Stimulated activated CD4-positive, alpha-beta T cell treated with anti-CD3 and anti-CD28 coated beads, TNF-alpha, amount 100 ng/mL, for 24 hours (primary cell): Measurements from ENCODE around the gene SGSM1.
"Not testable (repeated sequence)": the region's sequence is repeated elsewhere in the genome, so short reads cannot be mapped to it uniquely, and the experiment has no call there.

ENCODE experiments used
- DNase-seq, 3 experiments: peaks; one replicate each; pipeline ENCODE4 v3.0.0-alpha.2; 2020; ENCODE audit warnings: low read depth in 3 of 3

Gene SGSM1

DNA sequence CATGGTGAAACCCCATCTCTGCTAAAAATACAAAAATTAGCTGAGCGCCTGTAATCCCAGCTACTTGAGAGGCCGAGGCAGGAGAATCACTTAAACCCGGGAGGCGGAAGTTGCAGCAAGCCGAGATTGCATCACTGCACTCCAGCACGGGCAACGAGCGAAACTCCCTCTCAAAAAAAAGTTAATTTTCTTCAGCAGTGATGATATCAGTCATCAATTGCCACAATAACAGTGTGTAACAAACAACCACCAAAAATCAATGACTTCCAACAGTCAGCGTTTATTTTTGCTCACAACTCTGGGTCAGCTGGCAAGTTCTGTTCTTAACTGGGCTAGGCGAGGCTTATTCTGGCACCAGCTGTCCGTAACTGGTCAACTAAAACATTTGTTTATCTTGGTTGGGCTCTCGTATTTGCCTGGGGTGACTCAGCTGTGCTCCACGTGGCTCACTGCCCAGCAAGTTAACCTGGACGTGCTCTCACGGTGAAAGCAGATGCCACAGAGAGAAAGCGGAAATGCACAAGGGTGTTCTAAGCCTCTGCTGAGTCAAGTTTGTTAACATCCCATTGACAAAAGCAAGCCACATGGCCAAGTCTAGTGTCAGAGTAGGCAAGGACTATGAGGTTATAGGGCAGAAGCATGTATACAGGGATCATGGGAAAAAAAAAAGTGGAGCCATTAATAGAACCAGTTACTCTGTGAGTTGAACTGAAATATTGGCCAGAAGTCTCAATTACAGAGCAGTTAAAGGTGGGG is 88.4 kb downstream of the SGSM1 start:
- DNase-seq: no peak

DNA sequence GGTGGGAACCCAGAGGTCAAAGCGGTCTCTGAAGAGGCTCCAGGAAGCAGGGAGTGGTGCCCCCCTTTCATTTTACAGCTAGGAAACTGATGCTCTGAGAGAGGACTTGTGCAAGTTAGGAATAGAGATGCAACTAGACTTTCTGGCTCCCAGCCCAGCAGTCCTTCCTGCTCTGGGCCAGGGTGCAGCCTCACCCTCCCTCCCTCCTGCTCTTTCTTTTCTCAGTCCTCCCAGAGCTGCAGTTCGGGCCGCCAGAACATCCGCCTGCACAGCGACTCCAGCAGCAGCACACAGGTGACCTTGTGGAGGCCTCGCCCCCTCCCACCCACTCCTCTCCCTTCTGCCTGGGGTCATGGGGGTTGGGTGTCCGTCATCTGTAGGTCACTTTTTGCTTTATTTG is 89.0 kb downstream of the SGSM1 start:
- no peak for DNase-seq

DNA sequence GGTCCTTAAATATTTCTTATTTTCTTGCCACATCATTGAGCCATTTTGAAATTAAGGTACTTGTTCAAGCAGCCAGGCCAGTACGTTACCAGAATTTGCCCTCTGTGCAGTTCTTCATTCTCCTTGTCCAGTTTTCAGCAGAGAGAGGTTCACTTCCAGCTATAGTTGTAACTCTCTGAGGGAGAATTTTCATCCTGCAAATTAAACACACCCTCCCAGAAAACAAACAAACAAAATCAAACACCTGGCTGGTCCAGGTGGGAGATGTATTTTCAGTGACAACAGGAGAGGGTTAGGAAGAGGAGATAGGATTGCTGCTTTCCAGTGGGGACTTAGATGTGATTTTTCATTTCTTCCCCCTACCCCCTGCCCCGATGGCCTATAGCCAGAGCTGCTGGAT is 95.4 kb downstream of the SGSM1 start:
- DNase-seq: no peak

DNA sequence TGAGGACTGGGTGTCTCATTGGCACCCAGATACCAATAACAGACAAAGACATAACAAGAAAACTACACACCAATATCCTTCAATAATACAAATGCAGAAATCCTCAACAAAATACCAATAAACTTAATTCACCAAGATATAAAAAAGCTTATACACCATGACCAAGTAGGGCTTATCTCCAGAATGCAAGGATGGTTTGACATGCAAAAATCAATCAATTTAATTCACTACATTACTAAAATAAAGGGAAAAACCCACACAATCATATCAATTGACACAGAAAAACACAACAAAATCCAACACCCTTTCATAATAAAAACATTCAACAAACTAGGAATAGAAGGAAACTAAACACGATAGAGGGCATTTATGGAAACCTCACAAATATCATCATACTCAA is 99.9 kb downstream of the SGSM1 start:
- DNase-seq: no peak

DNA sequence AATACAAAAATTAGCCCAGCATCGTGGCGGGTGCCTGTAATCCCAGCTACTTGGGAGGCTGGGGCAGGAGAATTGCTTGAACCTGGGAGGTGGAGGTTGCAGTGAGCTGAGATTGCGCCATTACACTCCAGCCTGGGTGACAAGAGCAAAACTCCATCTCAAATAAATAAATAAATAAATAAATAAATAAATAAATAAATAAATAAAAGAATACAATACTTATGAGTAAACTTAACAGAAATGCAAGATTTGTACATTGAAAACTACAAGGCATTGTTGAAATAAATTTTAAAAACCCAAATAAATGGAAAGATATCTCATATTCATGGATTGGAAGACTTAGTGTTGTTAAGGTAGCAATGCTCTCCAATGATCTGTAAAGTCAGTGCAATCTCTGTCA is 101.1 kb downstream of the SGSM1 start:
- DNase-seq: not testable (repeated sequence)

DNA sequence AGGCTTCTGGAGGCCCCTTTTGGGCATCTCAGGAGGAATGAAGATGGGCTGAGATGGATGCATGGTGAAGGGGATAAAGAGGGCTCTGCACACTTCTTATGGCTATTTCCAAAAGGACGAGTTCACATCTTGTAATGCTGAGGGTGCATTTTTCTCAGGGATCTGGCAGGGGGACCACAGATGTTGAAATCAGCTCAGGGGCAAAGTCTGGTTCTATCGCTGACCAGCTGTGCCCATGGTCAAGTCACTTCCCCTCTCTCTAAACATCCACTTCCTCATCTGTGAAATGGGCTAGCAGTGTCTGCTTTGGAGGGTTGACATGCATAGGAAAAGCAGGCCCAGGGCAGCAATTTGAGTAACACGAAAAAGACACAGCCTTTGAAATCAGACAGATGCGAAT is 114.0 kb downstream of the SGSM1 start:
- DNase-seq: no peak

DNA sequence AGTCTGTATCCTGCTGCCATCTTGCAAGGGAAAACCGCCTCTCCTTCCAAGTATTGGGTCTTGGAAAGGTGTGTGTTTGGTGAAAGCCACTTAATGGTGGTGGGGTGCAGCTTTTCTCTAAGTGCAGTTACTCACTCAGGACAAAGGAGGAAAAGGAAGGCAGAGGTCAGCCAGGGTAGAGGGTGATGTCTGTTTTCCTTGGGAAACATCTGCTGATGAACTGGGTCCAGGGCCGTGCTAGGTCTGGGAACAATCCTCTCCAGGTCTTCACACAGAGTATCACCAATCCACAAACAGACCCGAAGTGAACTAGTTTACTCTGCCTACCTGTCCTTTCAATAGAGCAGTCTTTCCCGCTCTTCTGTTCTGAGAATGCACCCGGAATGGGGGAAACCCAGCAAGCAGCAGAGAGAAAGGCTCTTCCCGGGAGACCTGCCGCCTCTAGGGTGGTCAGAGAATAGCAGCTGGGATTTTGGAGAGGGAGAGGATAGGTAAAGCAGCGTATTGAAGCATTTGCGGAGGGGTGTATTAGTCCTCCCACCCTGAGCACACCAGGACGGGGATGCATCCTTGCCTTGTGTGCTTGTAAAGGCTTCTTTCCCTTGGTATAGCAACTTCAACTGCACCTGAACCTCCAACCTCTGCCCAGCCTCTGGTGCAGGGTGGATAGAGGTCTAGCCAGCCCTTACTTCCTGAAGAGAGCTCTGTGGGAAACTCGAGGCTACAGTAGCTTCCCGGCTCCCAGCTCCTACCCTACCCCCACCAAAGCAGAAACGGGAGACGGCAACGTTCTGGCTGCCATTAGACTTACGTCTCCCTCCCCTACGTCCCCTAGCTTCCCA is 119.8 kb downstream of the SGSM1 start:
- no peak for DNase-seq

DNA sequence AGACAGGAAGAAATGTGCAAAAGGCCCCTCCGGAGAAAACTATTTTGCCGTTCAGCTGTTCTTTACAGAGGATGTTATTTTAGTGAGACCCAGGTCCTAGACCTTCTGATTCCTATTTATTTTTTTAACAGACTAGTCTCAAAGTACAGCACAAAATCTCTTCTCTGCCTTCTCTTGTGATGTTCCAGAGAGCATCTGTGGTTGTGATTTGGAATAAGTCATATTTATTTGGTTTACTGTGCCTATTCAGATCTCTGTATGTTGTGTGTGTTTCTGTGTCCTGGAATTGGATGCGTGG is 120.4 kb downstream of the SGSM1 start:
- DNase-seq: no peak

DNA sequence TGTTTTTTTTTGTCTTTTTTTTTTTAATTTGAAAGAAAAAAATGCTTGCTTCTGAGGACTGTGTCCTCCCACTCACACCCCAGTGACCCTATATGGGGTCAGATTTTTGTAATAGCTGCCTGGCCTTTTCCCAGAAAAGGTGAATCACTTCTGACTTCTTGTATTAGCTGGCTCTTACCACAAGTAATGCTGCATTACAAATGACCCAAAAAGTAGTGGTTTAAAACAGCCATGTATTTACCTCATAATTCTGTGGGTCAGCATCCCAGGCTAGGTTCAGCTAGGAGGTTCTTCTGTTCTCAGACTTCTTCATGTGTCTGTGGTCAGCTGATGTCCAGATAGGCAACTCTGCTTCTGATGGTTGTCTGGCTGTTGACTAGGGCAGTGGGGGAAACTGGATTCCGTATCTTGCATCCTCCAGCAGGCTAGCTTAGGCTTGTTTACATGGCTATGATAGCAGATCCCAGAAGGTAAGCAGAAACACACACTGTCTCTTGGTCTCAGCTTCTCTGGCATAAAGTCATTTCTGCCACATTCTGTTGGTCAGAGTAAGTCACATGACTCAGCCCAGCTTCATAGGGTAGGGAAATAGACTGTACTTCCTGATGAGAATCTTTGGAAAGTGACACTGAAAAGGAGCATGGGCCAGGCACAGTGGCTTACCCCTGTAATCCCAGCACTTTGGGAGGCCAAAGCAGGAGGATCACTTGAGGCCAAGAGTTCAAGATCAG is 121.0 kb downstream of the SGSM1 start:
- DNase-seq: no peak

DNA sequence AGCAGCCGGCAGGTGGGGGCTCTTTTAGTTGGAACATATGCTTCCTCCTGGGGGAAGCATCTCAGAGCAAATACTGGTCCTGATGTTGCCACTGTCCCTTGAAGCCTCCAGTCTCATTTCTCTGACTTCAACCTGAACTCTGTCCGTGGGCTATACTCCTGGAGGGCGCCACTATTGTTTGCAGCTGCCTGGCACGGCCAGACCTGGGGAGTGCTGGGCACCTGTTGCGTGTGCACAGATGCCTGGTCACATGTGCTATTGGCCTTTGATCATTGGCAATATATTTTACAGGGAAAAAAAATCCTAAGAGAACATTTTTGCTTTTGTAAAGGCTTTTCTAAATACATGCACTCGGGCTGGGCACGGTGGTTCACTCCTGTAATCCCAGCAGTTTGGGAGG is 122.3 kb downstream of the SGSM1 start:
- no peak for DNase-seq

DNA sequence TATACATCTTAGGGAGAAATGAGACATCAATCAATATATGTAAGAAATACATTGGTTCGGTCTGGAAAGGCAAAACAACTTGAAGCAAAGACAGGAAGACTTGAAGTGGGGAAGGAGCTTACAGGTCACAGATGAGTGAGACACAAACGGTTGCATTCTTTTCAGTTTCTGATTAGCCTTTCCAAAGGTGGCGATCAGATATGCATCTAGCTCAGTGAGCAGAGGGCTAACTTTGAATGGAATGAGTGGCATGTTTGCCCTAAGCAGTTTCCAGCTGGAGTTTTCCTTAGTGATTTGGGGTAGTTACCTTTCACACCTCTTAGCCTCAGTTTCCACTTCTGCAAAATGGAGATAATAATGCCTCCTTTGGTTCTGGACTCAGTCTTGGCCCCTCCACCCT is 124.7 kb downstream of the SGSM1 start:
- DNase-seq: no peak

DNA sequence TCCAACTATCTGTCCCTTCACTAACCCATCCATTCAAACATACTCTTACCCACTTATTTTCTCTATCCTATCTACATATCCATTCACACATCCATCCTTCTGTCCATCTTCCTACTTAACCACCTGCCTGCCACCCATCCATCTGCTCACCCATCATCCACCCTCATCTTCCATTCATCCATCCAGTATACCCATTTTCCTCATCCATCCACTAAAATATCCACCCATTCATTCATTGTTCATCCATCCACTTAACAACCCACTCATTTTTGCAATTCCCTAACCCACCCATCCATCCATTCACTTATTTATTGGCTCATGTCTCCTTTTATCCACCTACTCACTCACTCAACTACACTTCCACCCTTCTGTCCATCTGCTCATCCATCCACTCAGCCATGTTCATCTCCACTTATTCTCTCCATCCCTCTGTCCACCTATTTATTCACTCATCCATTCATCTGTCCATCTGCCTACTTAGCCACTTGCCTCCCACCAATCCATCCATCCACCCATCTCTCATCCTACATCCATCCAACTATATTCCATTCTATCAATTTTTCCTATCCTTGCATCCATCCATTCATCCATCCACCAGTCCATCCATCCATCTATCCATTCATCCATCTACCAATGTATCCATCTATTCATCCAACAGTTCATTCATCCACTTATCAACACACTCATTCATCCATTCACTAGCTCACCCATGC is 129.9 kb downstream of the SGSM1 start:
- DNase-seq: no peak

DNA sequence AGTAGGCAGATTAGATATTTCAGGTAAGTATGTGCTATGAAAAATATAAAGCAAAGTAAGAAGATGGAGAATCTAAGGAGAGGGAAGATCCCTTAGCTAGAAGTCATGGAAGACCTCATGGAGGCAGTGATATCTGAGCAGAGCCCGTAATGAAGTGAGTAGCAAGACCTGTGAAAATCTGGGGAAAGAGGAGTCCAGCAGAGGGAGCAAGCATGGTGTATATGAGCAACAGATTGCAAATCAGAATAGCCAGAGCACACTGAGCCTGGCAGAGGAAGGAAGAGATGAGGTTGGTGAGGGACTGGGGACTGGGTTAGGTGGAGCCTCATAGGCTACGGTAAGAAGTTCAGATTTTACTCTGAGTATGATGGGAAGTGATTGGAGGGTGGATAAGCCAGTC is 131.1 kb downstream of the SGSM1 start:
- DNase-seq: no peak

DNA sequence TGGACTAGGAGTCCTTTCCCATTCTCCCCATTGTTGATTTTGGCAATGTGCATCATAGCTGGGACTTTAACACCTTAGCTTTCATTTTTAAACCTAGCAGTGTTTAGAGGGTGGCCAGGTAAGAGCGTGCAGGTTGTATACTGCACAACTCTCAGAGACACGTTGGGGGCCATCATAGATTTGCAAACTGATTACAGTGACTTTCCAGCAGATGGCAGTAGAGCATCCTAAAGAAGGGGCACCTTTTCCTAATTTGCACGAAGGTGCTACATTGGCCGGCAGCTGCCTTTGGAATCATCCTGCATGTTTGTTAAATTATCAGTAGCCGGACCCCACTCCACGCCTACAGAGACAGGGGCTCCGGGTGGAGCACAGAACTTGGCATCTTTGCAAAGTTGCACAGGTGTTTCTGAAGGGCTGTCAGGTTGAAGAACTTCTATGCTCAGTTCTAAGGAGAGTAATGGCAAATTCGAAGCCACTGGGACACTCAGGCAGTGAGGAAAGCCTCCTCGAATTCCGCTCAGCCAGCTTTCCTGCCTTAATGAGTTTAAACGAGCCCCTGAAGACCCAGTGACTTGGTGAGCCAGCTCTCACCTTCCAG is 132.8 kb downstream of the SGSM1 start:
- peak in 1 of 3 experiments; percentile 14 for DNase-seq

DNA sequence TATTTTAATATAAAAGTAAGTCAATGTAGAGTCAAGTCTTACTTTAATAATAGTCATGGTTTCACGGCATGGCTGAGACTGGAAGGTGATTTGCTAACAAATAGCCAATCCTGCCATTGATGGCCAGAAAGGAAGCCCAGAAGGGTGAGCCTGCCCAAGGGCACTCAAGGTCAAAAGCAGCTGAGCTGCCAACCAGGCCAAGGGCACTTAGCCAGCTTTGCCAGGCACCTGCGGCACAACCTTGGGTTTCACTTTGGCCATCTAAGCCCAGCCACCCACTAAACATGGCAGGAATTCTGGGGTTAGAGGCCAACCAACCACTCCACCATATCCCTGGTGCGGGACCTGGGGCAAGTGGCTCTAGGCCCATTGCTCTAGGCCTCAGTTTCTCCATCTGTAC is 136.3 kb downstream of the SGSM1 start:
- no peak for DNase-seq

DNA sequence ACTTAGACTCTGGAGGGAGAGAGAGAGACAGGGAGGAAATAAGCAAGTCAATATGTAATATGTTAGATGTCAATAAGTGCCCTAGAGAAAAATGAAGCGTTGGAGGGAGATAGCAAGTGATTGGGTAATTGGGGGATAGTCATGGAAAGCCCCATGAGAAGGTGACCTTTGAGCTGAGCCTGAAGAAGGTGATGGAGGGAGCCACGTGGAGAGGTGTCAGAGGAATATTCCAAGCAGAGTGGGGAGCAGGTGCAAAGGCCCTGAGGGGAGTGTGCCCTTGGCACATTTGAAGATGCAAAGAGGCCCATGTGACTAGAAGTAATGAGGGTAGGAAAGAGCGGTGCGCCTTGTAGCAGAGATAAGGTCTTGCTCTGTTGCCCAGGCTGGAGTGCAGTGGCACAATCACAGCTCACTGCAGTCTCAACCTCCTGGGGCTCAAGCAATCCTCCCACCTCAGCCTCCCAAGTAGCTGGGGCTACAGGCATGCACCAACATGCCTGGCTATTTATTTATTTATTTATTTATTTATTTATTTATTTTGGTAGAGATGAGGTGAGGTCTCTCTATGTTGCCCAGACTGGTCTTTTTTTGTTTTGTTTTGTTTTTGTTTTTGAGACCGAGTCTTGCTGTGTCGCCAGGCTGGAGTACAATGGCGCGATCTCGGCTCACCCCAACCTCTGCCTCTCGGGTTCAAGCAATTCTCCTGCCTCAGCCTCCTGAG is 138.4 kb downstream of the SGSM1 start:
- DNase-seq: no peak

DNA sequence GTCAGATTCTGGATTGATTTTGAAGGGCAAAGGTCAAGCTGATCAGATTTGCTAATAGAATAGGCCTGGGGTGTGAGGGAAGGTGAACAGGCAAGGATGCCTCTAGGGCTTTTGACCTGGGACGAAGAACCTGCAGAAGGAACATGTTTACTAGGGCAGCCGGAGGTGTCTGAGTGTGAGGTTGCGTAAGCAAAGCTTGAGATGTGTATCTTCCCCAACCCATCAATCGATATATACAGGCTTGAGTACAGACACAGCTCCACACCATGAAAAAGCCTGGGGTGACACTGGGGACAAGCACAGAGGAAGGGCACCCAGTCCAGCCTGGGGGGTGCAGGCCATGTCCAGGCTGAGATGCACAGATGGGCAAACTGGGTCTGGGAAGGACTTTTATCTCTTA is 139.4 kb downstream of the SGSM1 start:
- DNase-seq: no peak

DNA sequence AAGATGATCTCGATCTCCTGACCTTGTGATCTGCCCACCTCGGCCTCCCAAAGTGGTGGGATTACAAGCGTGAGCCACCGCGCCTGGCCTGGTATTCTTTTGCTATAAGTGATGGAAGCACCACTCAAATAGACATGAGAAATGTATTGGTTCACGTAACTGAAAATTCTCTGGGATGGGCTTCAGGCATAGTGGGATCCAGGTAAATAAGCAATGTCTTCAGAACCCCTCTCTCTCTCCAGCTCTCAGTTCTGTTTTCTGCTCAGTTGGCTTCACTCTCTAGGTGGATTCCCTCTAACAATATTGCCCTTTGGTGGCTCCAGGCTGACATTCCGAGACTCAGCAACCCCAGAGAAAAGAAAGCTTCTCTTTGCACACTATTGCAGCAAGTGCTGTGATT is 141.4 kb downstream of the SGSM1 start:
- DNase-seq: no peak

DNA sequence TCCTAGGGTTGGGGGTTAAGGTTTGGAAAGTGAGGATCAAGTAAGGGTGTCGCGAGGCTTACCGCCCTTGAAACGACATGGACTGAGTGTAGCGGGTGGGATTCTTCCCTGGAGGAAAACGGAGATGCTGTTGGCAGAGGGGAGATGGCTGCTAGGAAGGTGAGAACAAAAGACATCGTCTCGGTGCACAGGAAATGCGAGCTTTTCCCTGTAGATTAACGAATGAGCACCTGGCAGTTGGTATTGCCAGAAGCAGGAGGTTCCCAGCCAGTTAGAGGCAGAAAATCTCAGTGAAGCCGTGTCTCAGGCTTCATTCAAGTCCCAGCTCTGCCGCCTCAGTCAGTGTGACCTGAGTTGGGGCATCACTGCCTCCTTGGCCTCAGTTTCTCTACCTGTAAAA is 141.9 kb downstream of the SGSM1 start:
- no peak for DNase-seq

DNA sequence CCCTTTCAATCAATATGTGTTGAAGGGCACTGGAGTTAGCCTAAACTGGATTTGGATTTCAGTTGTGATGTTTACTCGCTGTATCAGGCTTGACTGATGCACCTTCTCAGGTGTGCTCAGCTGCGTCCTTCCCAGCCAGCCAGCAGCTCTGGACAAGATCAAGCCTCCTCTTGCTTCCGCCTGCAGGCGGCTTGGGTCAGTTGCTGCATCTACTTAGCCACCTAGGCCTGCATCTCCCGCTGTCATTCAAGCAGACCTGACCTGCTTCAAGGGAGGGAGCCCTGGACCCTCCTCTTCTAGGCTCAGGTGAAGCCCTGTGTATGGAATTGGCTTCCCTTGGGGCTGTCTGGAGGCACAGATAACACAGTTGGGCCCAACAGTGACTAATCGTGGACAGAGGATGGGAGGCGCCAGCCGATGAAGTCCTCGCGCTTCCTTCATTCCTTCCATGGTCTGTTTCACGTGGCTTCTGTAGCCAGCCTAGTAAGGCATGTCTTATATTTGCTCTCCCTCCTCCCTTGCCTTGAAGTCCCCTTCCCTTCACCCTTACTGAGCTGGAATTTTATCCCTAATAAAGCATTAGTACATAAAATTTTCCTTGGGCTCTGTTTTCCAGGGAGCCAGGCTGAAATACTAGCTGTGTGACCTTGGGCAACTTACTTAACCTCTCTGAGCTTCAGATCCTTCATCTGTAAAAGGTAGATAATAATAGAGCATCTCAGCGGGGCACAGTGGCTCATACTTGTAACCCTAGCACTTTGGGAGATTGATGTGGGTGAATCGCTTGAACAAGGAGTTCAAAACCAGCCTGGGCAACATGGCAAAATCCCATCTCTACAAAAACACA is 142.6 kb downstream of the SGSM1 start:
- no peak for DNase-seq
